Activated T-helper 2 cell treated with anti-CD3 and anti-CD28 coated beads, Interferon-gamma antibody, Interleukin-2, Interleukin-4, amounts not matched to agents 10 μg/mL and 5 μg/mL and 100 μg/mL, durations not matched to agents 14 hours and 24 hours and 36 hours (primary cell): ENCODE data around the gene SMARCB1. TPM values are rescaled to one million over a fixed set of nuclear protein-coding genes. Genes with fewer than 3 reads are reported as not detected.
A peak's percentile ranks its signal among the peaks of the same experiment; 100 is the strongest.

Experiments used
- DNase-seq: peaks from one replicate; pipeline ENCODE4 v3.0.0; 2021; ENCODE audit warnings: low spot score
- H3K27ac Mint-ChIP-seq: one replicate; pipeline ENCODE4 v1.8.0; 2021; ENCODE audit warnings: mixed read lengths
- H3K27me3 Mint-ChIP-seq: one replicate; pipeline ENCODE4 v1.8.0; 2021; ENCODE audit warnings: low read depth, mixed read lengths
- H3K36me3 Mint-ChIP-seq: one replicate; pipeline ENCODE4 v1.8.0; 2021; ENCODE audit warnings: low read depth, mixed read lengths
- H3K4me1 Mint-ChIP-seq: one replicate; pipeline ENCODE4 v1.8.0; 2021; ENCODE audit warnings: low read depth, mixed read lengths
- H3K4me3 Mint-ChIP-seq: one replicate; pipeline ENCODE4 v1.8.0; 2021; ENCODE audit warnings: low read depth, mild to moderate bottlenecking, moderate library complexity, mixed read lengths
- H3K9me3 Mint-ChIP-seq: one replicate; pipeline ENCODE4 v1.8.0; 2021; ENCODE audit warnings: mixed read lengths
- intact Hi-C: fragments of 100-400 bp; cut with micrococcal nuclease; formaldehyde crosslinking; loops from one replicate; pipeline ENCODE4 v1.15.1; 2023
- total RNA-seq: library from RNA; stranded (reverse); gene quantifications from 2 replicates; pipeline ENCODE4 v1.2.3, GENCODE V29; 2022

SMARCB1 gene
- total RNA-seq, 1 donor from 2014 or later = 94.1 TPM

DNA sequence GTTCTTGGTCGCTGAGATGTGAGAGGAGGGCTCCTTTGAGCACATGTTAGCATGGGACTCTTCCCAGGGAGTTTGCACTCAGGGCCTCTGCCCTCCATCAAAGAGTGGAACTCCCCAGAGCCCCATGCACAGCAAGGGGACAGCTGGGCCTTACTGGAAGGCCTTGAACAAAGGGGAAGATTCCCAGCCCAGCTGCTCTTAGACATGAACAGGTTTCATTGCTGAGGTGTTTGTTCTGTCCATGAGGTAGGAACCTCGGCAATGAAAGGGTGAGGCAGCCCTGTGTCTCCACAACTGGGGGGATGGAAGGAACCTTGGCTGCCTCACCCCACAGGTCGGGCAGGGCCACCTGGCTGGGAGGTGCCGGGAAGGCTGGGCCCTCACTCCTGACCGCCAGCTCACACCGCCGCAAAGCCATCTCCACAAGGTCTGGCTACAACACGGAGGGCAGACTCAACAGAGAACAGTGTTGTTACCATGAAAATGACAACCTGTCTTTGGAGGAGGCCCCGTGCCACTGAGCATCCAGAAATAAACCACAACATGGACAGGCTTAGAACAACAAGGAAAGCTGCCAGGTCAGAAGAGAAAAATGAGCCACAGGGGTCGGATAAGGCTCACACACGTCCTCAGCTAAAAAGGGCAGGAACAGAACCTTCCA is 48.8 kb downstream of the SMARCB1 start:
- peaks cover 23% of the 10 kb centered on the region for H3K36me3 Mint-ChIP-seq
- H3K27ac Mint-ChIP-seq = no peak overlapping the region
- H3K4me1 Mint-ChIP-seq = peaks cover 17% of the 10 kb centered on the region
- intact Hi-C loops = loop anchor here (5.0 kb wide), 2 partner anchors 118 to 208 kb away; no protein-coding TSS in a partner anchor
- peak overlapping the region; percentile 26 for H3K4me3 Mint-ChIP-seq
- no peaks in the 10 kb centered on the region for H3K9me3 Mint-ChIP-seq
- DNase-seq = no peak
- H3K27me3 Mint-ChIP-seq = peaks cover 2% of the 10 kb centered on the region

DNA sequence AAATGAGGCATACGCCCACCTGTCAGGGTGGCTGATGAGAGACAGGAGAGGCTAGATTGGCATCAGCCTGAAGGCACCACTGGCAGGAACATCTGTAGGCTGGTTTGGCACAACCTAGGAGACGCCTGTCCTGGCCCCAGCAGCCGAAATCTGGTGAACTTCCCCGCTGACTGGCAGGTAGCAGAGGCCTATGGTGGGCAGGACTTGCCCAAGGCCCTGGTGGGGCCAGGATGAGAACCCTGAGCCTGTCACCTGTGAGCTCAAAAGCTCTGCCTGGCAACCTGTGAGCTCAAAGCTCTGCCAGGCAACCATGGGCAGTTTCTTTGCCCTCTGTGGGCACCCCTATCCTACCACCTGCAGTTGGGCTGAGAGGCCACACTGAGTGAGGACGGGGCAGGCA is 49.5 kb downstream of the SMARCB1 start:
- Mint-ChIP-seq H3K36me3 (peaks cover 18% of the 10 kb centered on the region), H3K27me3 (peaks cover 2% of the 10 kb centered on the region), H3K27ac (no peak overlapping the region), H3K9me3 (no peaks in the 10 kb centered on the region), H3K4me3 (peak overlapping the region; percentile 45), H3K4me1 (peaks cover 17% of the 10 kb centered on the region)
- DNase-seq = no peak
- intact Hi-C loops = loop anchor here (5.0 kb wide), 2 partner anchors 119 to 209 kb away; no protein-coding TSS in a partner anchor

DNA sequence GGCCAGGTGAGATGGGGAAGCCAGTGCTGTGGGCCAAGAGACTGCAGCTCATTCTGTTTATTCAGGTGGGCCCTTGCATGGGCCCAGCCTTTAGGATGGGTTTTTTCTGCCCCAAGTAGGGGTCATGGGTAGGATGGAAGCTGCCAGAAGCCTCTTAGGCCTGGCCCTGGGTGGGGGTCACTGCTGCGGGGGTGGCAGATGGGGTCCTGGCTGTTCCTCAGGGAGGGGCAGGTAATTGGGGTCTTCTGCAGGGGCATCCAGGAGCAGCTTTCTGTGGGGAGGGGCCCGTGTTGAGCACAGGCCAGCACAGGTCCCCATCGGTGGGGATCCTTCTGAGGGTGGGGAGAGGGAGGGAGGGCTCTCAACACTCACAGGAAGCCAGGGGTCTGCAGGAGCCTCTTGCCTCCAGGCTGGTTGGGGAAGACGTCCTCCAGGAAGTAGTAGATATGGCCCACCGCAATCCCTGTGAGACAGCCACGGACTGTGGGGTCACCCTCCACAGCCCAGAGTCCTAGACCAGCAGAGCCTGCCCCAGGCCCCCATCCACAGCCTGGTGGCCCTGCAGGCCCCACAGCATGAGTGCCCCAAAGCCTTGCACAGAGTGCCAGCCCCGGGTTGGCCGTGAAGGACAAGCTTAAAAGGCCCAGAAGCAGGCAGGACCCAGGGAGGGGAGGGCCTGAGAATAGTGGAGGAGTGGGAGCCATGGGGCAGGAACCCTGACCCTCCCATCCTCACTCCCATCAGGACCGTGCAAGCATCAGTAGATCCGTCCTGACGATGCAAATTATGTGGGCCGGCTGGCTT is 50.1 kb downstream of the SMARCB1 start:
- peaks cover 2% of the 10 kb centered on the region for H3K27me3 Mint-ChIP-seq
- no peaks in the 10 kb centered on the region for H3K9me3 Mint-ChIP-seq
- H3K4me3 Mint-ChIP-seq = peak overlapping the region; percentile 95
- intact Hi-C loops = loop anchor here (5.0 kb wide), 2 partner anchors 120 to 210 kb away; no protein-coding TSS in a partner anchor
- H3K27ac Mint-ChIP-seq = no peak overlapping the region
- DNase-seq = no peak
- H3K36me3 Mint-ChIP-seq = peaks cover 17% of the 10 kb centered on the region
- H3K4me1 Mint-ChIP-seq = peaks cover 17% of the 10 kb centered on the region

DNA sequence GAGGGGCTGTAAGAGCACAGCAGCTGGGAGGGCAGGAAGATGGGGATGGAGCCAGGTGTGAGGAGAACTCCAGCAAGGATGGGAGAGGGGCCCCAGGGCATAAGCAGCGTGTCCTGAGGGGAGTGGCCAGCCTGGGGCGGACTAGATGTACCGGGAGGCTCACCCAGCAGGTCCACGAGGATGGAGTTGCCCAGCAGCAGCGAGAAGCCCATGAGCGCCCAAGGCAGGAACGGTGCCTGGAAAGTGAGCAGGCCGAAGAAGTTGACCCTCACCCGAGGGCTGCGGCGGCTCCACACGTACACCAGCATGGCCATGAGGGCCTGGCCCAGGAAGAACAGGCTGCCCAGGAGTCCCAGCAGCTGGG is 50.7 kb downstream of the SMARCB1 start:
- intact Hi-C loops = loop anchor here (5.0 kb wide), 2 partner anchors 120 to 210 kb away; no protein-coding TSS in a partner anchor
- H3K4me1 Mint-ChIP-seq = peaks cover 17% of the 10 kb centered on the region
- no peaks in the 10 kb centered on the region for H3K9me3 Mint-ChIP-seq
- peaks cover 2% of the 10 kb centered on the region for H3K27me3 Mint-ChIP-seq
- peaks cover 17% of the 10 kb centered on the region for H3K36me3 Mint-ChIP-seq
- peak overlapping the region; percentile 95 for H3K4me3 Mint-ChIP-seq
- no peak overlapping the region for H3K27ac Mint-ChIP-seq
- no peak for DNase-seq

DNA sequence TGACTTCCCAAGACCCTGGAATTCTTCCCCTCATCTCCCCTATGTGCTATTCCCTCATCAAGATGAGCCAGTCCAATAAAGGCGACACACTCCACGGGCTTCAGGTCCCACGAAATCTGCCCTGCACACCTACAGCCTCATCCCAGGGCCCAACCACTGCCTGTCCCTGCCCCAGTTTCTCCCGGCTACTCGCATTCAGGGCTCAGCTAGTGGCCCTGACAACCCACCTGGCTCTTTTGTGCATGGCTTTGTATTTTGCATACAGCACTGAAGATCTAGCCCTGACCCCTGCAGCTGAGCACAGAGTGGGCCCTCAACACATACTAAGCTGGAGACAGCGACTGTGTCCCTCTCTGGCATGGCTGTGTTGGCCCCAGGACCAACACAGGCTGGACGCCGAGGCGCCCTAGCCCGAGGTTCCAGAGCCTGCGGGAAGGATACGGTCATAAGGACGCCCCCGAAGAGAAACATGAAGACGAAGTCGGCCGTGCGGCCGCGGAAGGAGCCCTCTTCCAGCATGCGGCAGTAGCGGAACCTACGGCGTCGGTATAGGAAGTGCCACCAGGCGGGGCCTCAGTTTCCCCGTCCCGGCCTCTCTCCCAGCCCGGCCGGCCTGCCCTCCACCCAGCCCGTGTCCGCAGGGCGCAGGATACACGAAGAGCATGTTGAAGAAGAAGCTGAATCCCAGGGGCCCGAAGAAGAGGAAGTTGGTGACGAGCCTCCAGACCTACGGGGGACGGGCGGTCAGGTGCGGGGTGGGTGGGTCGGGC is 51.3 kb downstream of the SMARCB1 start:
- Mint-ChIP-seq H3K4me3 (peak overlapping the region; percentile 95), H3K36me3 (peaks cover 17% of the 10 kb centered on the region), H3K27ac (peak overlapping the region; percentile 91), H3K4me1 (peaks cover 17% of the 10 kb centered on the region), H3K27me3 (peaks cover 2% of the 10 kb centered on the region), H3K9me3 (no peaks in the 10 kb centered on the region)
- no peak for DNase-seq
- intact Hi-C loops = loop anchor here (2.0 to 5.0 kb wide), 4 partner anchors 19 to 211 kb away; partner anchors contain the start of genes SLC2A11 and SMARCB1

DNA sequence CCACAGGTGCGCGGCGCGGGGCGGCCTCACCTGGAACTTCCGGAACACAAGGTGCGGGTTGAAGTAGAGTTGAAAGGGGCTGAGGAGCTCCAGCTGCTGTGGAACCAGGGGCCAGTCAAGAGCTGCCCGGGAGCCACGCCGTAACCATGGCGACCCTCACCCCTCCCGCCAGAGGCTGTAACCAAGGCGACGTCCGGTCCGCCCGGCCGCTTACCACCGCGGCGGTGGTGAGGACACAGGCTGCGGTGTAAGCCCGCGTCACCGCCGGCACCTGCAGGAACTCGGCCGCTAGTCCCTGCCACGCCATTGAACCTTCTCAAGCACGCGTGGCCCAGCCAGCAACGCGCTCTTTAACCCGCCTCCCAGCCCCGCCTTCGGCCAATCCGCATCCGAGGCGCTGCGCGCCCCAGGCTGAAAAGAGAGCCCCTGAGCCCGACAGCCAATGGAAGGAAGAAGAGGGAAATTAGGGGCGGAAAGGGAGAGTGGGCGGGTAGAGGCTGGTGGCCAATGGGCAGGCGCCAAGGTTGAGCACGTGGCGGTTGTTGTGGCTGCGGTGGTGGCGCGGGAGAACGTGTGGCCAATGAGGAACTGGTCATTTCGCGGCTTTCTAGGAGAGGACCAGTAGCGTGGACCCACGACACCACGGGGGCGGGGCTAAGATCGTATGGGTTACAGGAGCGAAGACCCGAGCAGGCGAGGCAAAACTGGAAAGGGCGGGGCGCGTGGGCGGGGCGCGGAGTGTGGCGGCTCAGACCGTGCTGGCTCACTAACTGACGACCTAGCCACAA is 52.1 kb downstream of the SMARCB1 start, which contains the start of gene DERL3:
TSS of gene DERL3 (minus strand) at position 326 of the 788 bp plus-strand sequence. CDS start at position 307, 19 bp downstream.
- intact Hi-C loops = loop anchor here (2.0 to 5.0 kb wide), 4 partner anchors 18 to 212 kb away; partner anchors contain the start of genes SLC2A11 and SMARCB1
- peak; percentile 99 for DNase-seq
- peaks cover 17% of the 10 kb centered on the region for H3K4me1 Mint-ChIP-seq
- peaks cover 17% of the 10 kb centered on the region for H3K36me3 Mint-ChIP-seq
- H3K9me3 Mint-ChIP-seq = no peaks in the 10 kb centered on the region
- peaks cover 2% of the 10 kb centered on the region for H3K27me3 Mint-ChIP-seq
- peak within 1 kb of the TSS; percentile 95 for H3K4me3 Mint-ChIP-seq
- peak within 1 kb of the TSS; percentile 91 for H3K27ac Mint-ChIP-seq

DNA sequence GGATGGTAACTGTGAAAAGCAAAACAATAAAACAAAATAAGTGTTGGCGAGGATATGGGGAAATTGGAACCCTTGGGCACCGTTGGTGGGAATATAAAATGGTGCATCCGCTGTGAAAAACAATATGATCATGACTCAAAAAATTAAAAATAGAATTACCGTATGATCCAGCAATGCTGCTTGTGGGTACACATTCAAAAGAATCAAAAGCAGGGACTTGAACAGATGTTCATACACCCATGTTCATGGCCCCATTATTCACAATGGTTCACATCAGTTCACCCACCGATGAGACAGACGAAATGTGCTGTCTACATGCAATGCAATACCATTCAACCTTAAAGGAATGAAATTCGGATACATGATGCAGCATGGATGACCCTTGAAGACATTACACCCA is 53.3 kb downstream of the SMARCB1 start:
- H3K27ac Mint-ChIP-seq = peak overlapping the region; percentile 55
- no peaks in the 10 kb centered on the region for H3K9me3 Mint-ChIP-seq
- H3K4me3 Mint-ChIP-seq = no peak overlapping the region
- intact Hi-C loops = no loop called here
- no peak for DNase-seq
- H3K27me3 Mint-ChIP-seq = peaks cover 2% of the 10 kb centered on the region
- H3K36me3 Mint-ChIP-seq = peaks cover 17% of the 10 kb centered on the region
- H3K4me1 Mint-ChIP-seq = peaks cover 17% of the 10 kb centered on the region

DNA sequence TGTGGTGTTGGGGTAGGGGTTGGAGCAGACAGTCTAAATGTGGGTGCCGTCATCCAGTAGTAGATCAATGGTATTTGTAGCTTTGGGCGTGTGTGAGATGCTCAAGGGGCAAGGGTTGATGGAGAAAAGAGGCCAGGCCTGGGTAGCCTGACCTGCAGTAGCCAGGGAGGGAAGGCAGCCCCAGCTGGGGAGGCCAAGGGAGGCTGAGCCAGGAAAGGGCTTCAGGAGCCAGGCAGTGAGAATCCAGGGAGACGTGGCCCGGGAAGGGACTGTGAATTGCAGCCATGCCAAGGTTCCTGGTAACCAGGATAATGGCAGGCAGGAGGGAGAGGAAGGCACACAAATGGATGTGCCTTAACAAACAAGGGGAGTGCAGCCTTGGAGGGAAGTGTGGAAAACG is 54.5 kb downstream of the SMARCB1 start:
- intact Hi-C loops = no loop called here
- Mint-ChIP-seq H3K36me3 (peaks cover 8% of the 10 kb centered on the region), H3K27ac (no peak overlapping the region), H3K9me3 (no peaks in the 10 kb centered on the region), H3K4me1 (peaks cover 17% of the 10 kb centered on the region), H3K4me3 (no peak overlapping the region), H3K27me3 (peaks cover 2% of the 10 kb centered on the region)
- DNase-seq = no peak

DNA sequence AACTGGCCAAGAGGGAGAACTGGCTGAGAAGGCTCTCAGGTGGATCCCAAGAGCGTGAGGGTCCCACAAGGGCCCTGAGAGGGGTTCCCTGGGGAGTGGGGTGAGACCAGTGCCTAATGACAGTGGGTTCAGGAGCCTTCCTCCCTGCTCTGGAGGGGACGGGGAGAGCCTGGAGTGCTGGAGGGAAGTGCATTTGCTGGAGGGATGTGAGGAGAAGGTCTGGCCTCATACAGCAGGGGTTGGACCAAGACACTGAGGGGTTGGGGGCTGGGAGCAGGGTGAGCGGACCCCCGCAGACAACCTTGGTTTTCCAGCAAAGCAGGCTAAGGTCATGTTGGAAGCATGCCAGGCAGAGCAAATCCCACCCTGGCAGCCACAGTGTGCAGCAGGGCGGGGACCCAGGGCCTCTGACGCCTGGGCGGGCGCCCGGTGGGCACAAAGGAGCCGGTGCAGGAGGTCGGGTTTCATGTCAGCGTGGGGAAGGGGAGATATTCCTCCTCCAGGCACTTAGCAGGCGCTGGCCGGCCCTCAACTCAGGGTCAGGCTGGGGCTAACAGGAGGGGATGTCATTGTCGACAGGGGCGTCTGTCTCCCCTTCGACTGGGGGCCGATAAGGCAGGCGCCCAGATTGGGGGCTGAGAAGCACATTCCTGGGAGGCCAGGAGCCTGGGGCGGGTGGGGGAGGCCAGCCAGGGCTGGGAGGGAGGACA is 55.1 kb downstream of the SMARCB1 start:
- intact Hi-C loops = no loop called here
- H3K36me3 Mint-ChIP-seq = peaks cover 4% of the 10 kb centered on the region
- H3K4me1 Mint-ChIP-seq = peaks cover 21% of the 10 kb centered on the region
- peaks cover 2% of the 10 kb centered on the region for H3K27me3 Mint-ChIP-seq
- H3K9me3 Mint-ChIP-seq = no peaks in the 10 kb centered on the region
- no peak overlapping the region for H3K4me3 Mint-ChIP-seq
- DNase-seq = no peak
- H3K27ac Mint-ChIP-seq = no peak overlapping the region

DNA sequence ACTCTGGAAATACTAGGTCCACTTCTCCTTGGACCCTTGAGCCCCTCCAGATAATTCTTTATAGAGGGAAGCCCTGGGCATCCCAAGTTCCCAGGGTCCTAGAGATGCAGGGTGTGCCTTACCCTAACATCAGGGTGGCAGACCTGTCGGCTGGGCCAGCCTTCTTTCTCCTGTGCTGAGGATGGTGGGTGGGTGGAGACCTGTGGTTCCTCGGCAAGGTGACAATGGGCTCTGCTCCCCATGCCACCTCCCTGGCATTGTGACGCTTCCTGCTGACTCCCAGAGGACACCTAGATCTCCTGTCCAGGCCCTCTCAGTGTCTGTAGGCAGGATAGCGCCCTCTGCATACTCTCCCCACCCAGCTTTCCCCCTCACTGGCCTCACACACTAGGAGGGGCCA is 55.8 kb downstream of the SMARCB1 start:
- Mint-ChIP-seq H3K4me3 (no peak overlapping the region), H3K9me3 (no peaks in the 10 kb centered on the region), H3K4me1 (peaks cover 19% of the 10 kb centered on the region), H3K27ac (no peak overlapping the region), H3K27me3 (peaks cover 2% of the 10 kb centered on the region), H3K36me3 (peaks cover 4% of the 10 kb centered on the region)
- no peak for DNase-seq
- intact Hi-C loops = no loop called here

DNA sequence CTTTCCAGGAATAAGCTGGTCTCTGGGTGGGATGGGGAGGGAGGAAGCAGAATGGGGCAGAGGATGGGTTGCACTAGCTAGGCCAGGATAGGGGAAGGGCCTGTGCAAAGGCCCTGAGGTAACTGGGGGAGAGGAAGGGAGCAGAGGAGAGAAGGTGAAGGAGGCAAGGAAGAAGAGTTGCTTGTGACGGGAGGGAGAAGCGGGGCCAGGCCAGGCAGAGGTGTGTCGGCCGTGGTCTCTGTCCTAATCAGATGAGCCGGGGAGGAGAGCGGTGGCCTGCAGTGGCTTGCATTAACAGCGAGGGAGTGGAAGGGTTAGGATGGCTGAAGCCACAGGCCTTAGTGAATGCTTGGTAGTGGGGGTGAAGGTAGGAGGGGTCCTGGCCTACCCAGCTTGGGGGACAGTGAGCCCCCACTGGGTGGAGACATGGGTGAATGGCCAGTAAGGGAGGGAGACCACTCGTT is 58.0 kb downstream of the SMARCB1 start:
- H3K27ac Mint-ChIP-seq = no peak overlapping the region
- DNase-seq = no peak
- intact Hi-C loops = loop anchor here (5.0 kb wide), 1 partner anchor 302 kb away; no protein-coding TSS in a partner anchor
- H3K27me3 Mint-ChIP-seq = no peaks in the 10 kb centered on the region
- peaks cover 5% of the 10 kb centered on the region for H3K4me1 Mint-ChIP-seq
- H3K36me3 Mint-ChIP-seq = no peaks in the 10 kb centered on the region
- H3K4me3 Mint-ChIP-seq = no peak overlapping the region
- H3K9me3 Mint-ChIP-seq = no peaks in the 10 kb centered on the region
